ENCODE data around the gene UBE4B.

The UBE4B gene

GRCh38 chr1:10117132-10117531 lies 84.4 kb downstream of the UBE4B start:
- Histone ChIP-seq H3K4me3 (ENCODE audit: insufficient read depth in 1 of 2, low read depth in 1 of 2, low read length in 2 of 2) (no peak overlapping the region), H2AK5ac (ENCODE audit: low read length, severe bottlenecking) (no peak overlapping the region), H4K91ac (ENCODE audit: low read length) (no peak overlapping the region), H2BK120ac (ENCODE audit: low read depth, low read length) (no peak overlapping the region), H2AFZ (ENCODE audit: low read depth, low read length) (no peak overlapping the region), H3K27me3 (ENCODE audit: control insufficient read depth in 1 of 2, insufficient read depth in 1 of 2, low read length in 2 of 2) (no peaks in the 10 kb centered on the region), H4K8ac (ENCODE audit: low read length) (no peak overlapping the region), H3K4ac (ENCODE audit: low read depth in 1 of 2, low read length in 2 of 2) (no peak overlapping the region), H3K9ac (ENCODE audit: low read length) (no peak overlapping the region), H3K9me3 (ENCODE audit: control insufficient read depth, low read length) (no peaks in the 10 kb centered on the region), H3K4me1 (ENCODE audit: control insufficient read depth, insufficient read depth, low read depth, low read length) (no peaks in the 10 kb centered on the region), H2BK15ac (ENCODE audit: low read depth, poor library complexity, severe bottlenecking) (no peak overlapping the region), H3K23ac (ENCODE audit: low read length in 2 of 2) (no peak overlapping the region), H3K18ac (ENCODE audit: low read depth in 1 of 2, low read length in 2 of 2) (no peak overlapping the region), H3K27ac (ENCODE audit: low read length, poor library complexity, severe bottlenecking) (no peak overlapping the region), H2BK5ac (ENCODE audit: low read depth, low read length, poor library complexity, severe bottlenecking) (no peak overlapping the region), H3K14ac (ENCODE audit: low read length in 2 of 2) (no peak overlapping the region), H3K4me2 (ENCODE audit: low read length, poor library complexity, severe bottlenecking) (no peak overlapping the region), H3K36me3 (ENCODE audit: control insufficient read depth in 1 of 2, insufficient read depth in 2 of 2, low read depth in 1 of 2, low read length in 2 of 2) (peaks cover 32 to 62% of the 10 kb centered on the region in 2 experiments), H2BK12ac (ENCODE audit: low read length in 2 of 2) (no peak overlapping the region), H3K79me1 (replicated peaks; ENCODE audit: low read length, poor library complexity, severe bottlenecking) (peaks cover 23% of the 10 kb centered on the region)
- WGBS = 100% methylated on average over 1 of the region's 1 CpG
- DNase-seq = no peak

- no peaks in the 10 kb centered on the region for H3K9me3 ChIP-seq (ENCODE audit: control insufficient read depth, low read length)
- no peak overlapping the region for H2BK12ac ChIP-seq (ENCODE audit: low read length in 2 of 2)
- H3K4me2 ChIP-seq (ENCODE audit: low read length, poor library complexity, severe bottlenecking) = no peak overlapping the region
- DNase-seq = peak; percentile 38
- no peaks in the 10 kb centered on the region for H3K4me1 ChIP-seq (ENCODE audit: control insufficient read depth, insufficient read depth, low read depth, low read length)
- H3K4me3 ChIP-seq (ENCODE audit: insufficient read depth in 1 of 2, low read depth in 1 of 2, low read length in 2 of 2) = no peak overlapping the region
- H3K79me1 ChIP-seq (replicated peaks; ENCODE audit: low read length, poor library complexity, severe bottlenecking) = peaks cover 20% of the 10 kb centered on the region
- H2BK15ac ChIP-seq (ENCODE audit: low read depth, poor library complexity, severe bottlenecking) = no peak overlapping the region
- peaks cover 31 to 68% of the 10 kb centered on the region in 2 experiments for H3K36me3 ChIP-seq (ENCODE audit: control insufficient read depth in 1 of 2, insufficient read depth in 2 of 2, low read depth in 1 of 2, low read length in 2 of 2)
- H3K9ac ChIP-seq (ENCODE audit: low read length) = no peak overlapping the region
- H2AK5ac ChIP-seq (ENCODE audit: low read length, severe bottlenecking) = no peak overlapping the region
- H2BK5ac ChIP-seq (ENCODE audit: low read depth, low read length, poor library complexity, severe bottlenecking) = no peak overlapping the region
- H3K4ac ChIP-seq (ENCODE audit: low read depth in 1 of 2, low read length in 2 of 2) = no peak overlapping the region
- no peak overlapping the region for H4K91ac ChIP-seq (ENCODE audit: low read length)
- no peak overlapping the region for H3K14ac ChIP-seq (ENCODE audit: low read length in 2 of 2)
- H2BK120ac ChIP-seq (ENCODE audit: low read depth, low read length) = no peak overlapping the region
- WGBS = 83% methylated on average over 9 of the region's 9 CpGs
- H3K23ac ChIP-seq (ENCODE audit: low read length in 2 of 2) = no peak overlapping the region
- H3K18ac ChIP-seq (ENCODE audit: low read depth in 1 of 2, low read length in 2 of 2) = no peak overlapping the region
- no peak overlapping the region for H4K8ac ChIP-seq (ENCODE audit: low read length)
- H3K27ac ChIP-seq (ENCODE audit: low read length, poor library complexity, severe bottlenecking) = no peak overlapping the region
- H2AFZ ChIP-seq (ENCODE audit: low read depth, low read length) = no peak overlapping the region
- no peaks in the 10 kb centered on the region for H3K27me3 ChIP-seq (ENCODE audit: control insufficient read depth in 1 of 2, insufficient read depth in 1 of 2, low read length in 2 of 2)
These were observed 85.1 kb downstream of the UBE4B start for GRCh38 chr1:10117865-10118264.

GRCh38 chr1:10121688-10122087 lies 88.9 kb downstream of the UBE4B start:
- no peak overlapping the region for H2BK12ac ChIP-seq (ENCODE audit: low read length in 2 of 2)
- no peak overlapping the region for H3K4me3 ChIP-seq (ENCODE audit: insufficient read depth in 1 of 2, low read depth in 1 of 2, low read length in 2 of 2)
- no peak overlapping the region for H2AK5ac ChIP-seq (ENCODE audit: low read length, severe bottlenecking)
- H3K4me1 ChIP-seq (ENCODE audit: control insufficient read depth, insufficient read depth, low read depth, low read length) = no peaks in the 10 kb centered on the region
- H3K23ac ChIP-seq (ENCODE audit: low read length in 2 of 2) = no peak overlapping the region
- H3K9ac ChIP-seq (ENCODE audit: low read length) = no peak overlapping the region
- H2BK15ac ChIP-seq (ENCODE audit: low read depth, poor library complexity, severe bottlenecking) = no peak overlapping the region
- no peaks in the 10 kb centered on the region for H3K9me3 ChIP-seq (ENCODE audit: control insufficient read depth, low read length)
- no peak overlapping the region for H3K27ac ChIP-seq (ENCODE audit: low read length, poor library complexity, severe bottlenecking)
- no peak for DNase-seq
- no peak overlapping the region for H4K8ac ChIP-seq (ENCODE audit: low read length)
- H3K4ac ChIP-seq (ENCODE audit: low read depth in 1 of 2, low read length in 2 of 2) = no peak overlapping the region
- no peak overlapping the region for H2BK5ac ChIP-seq (ENCODE audit: low read depth, low read length, poor library complexity, severe bottlenecking)
- peaks cover 23 to 73% of the 10 kb centered on the region in 2 experiments for H3K36me3 ChIP-seq (ENCODE audit: control insufficient read depth in 1 of 2, insufficient read depth in 2 of 2, low read depth in 1 of 2, low read length in 2 of 2)
- H4K91ac ChIP-seq (ENCODE audit: low read length) = no peak overlapping the region
- H3K4me2 ChIP-seq (ENCODE audit: low read length, poor library complexity, severe bottlenecking) = no peak overlapping the region
- no peak overlapping the region for H2AFZ ChIP-seq (ENCODE audit: low read depth, low read length)
- WGBS = 96% methylated on average over 7 of the region's 7 CpGs
- H3K14ac ChIP-seq (ENCODE audit: low read length in 2 of 2) = no peak overlapping the region
- peaks cover 4% of the 10 kb centered on the region for H3K79me1 ChIP-seq (replicated peaks; ENCODE audit: low read length, poor library complexity, severe bottlenecking)
- H3K18ac ChIP-seq (ENCODE audit: low read depth in 1 of 2, low read length in 2 of 2) = no peak overlapping the region
- H2BK120ac ChIP-seq (ENCODE audit: low read depth, low read length) = no peak overlapping the region
- H3K27me3 ChIP-seq (ENCODE audit: control insufficient read depth in 1 of 2, insufficient read depth in 1 of 2, low read length in 2 of 2) = no peaks in the 10 kb centered on the region

GRCh38 chr1:10122926-10123325 lies 90.2 kb downstream of the UBE4B start:
- Histone ChIP-seq H3K9ac (ENCODE audit: low read length) (no peak overlapping the region), H4K8ac (ENCODE audit: low read length) (no peak overlapping the region), H2BK120ac (ENCODE audit: low read depth, low read length) (no peak overlapping the region), H2BK5ac (ENCODE audit: low read depth, low read length, poor library complexity, severe bottlenecking) (no peak overlapping the region), H4K91ac (ENCODE audit: low read length) (no peak overlapping the region), H3K4me1 (ENCODE audit: control insufficient read depth, insufficient read depth, low read depth, low read length) (no peaks in the 10 kb centered on the region), H2BK15ac (ENCODE audit: low read depth, poor library complexity, severe bottlenecking) (no peak overlapping the region), H3K36me3 (ENCODE audit: control insufficient read depth in 1 of 2, insufficient read depth in 2 of 2, low read depth in 1 of 2, low read length in 2 of 2) (peaks cover 23 to 73% of the 10 kb centered on the region in 2 experiments), H2AFZ (ENCODE audit: low read depth, low read length) (no peak overlapping the region), H3K27me3 (ENCODE audit: control insufficient read depth in 1 of 2, insufficient read depth in 1 of 2, low read length in 2 of 2) (no peaks in the 10 kb centered on the region), H3K14ac (ENCODE audit: low read length in 2 of 2) (no peak overlapping the region), H3K79me1 (replicated peaks; ENCODE audit: low read length, poor library complexity, severe bottlenecking) (peaks cover 2% of the 10 kb centered on the region), H3K4me2 (ENCODE audit: low read length, poor library complexity, severe bottlenecking) (no peak overlapping the region), H3K27ac (ENCODE audit: low read length, poor library complexity, severe bottlenecking) (peak overlapping the region; percentile 60), H3K4me3 (ENCODE audit: insufficient read depth in 1 of 2, low read depth in 1 of 2, low read length in 2 of 2) (no peak overlapping the region), H3K4ac (ENCODE audit: low read depth in 1 of 2, low read length in 2 of 2) (no peak overlapping the region), H3K18ac (ENCODE audit: low read depth in 1 of 2, low read length in 2 of 2) (no peak overlapping the region), H3K23ac (ENCODE audit: low read length in 2 of 2) (no peak overlapping the region), H2AK5ac (ENCODE audit: low read length, severe bottlenecking) (no peak overlapping the region), H3K9me3 (ENCODE audit: control insufficient read depth, low read length) (no peaks in the 10 kb centered on the region), H2BK12ac (ENCODE audit: low read length in 2 of 2) (no peak overlapping the region)
- peak; percentile 80 for DNase-seq
- WGBS = 36% methylated on average over 10 of the region's 10 CpGs
